Nephron (organoid): ENCODE results near the gene PAX8.

Experiments
- H3K27ac Mint-ChIP-seq, 3 experiments: 2 replicates each; pipeline ENCODE4 v1.8.0; 2020; ENCODE audit warnings: mixed read lengths in 3 of 3, mild to moderate bottlenecking in 2 of 3, moderate library complexity in 1 of 3
- H3K27me3 Mint-ChIP-seq: 2 replicates; pipeline ENCODE4 v1.8.0; 2021; ENCODE audit warnings: low read depth, mild to moderate bottlenecking, moderate library complexity, mixed read lengths
- H3K36me3 Mint-ChIP-seq: 2 replicates; pipeline ENCODE4 v1.8.0; 2020; ENCODE audit warnings: low read depth, mixed read lengths
- H3K4me1 Mint-ChIP-seq: 2 replicates; pipeline ENCODE4 v1.8.0; 2020; ENCODE audit warnings: mixed read lengths
- H3K4me3 Mint-ChIP-seq, 3 experiments: 2 replicates each; pipeline ENCODE4 v1.8.0; 2020; ENCODE audit warnings: mild to moderate bottlenecking in 3 of 3, mixed read lengths in 3 of 3, moderate library complexity in 2 of 3
- H3K9me3 Mint-ChIP-seq: 2 replicates; pipeline ENCODE4 v1.8.0; 2020; ENCODE audit warnings: mixed read lengths
- CTCF ChIP-seq, 3 experiments: fragments of 200-600 bp; sonication (generic); IDR thresholded peaks; one replicate each; pipeline ENCODE4 v1.5.0; 2021; ENCODE audit warnings: antibody characterized with exemption in 3 of 3; ENCODE audit not compliant: unreplicated experiment in 3 of 3

PAX8 gene

GRCh38 chr2:113255140-113256070 lies 23.3 kb downstream of the PAX8 start:
- H3K9me3 Mint-ChIP-seq: no peaks in the 10 kb centered on the region
- peaks cover 21% of the 10 kb centered on the region for H3K4me1 Mint-ChIP-seq
- H3K4me3 Mint-ChIP-seq: no peak overlapping the region
- H3K27ac Mint-ChIP-seq: no peak overlapping the region
- TF ChIP-seq CTCF (IDR thresholded peaks at IDR 0.05; ENCODE audit: unreplicated experiment in 3 of 3): no peak
- peaks cover 39% of the 10 kb centered on the region for H3K36me3 Mint-ChIP-seq
- H3K27me3 Mint-ChIP-seq: peaks cover 21% of the 10 kb centered on the region

- Mint-ChIP-seq H3K4me3 (no peak overlapping the region), H3K27me3 (peaks cover 30% of the 10 kb centered on the region), H3K4me1 (peaks cover 17% of the 10 kb centered on the region), H3K36me3 (peaks cover 36% of the 10 kb centered on the region), H3K9me3 (no peaks in the 10 kb centered on the region), H3K27ac (peak overlapping the region in 1 of 3 experiments; percentile 24)
- TF ChIP-seq CTCF (IDR thresholded peaks at IDR 0.05; ENCODE audit: unreplicated experiment in 3 of 3): no peak
Measured at GRCh38 chr2:113253453-113253852, 25.3 kb downstream of the PAX8 start.

- TF ChIP-seq CTCF (IDR thresholded peaks at IDR 0.05; ENCODE audit: unreplicated experiment in 3 of 3): no peak
- H3K4me1 Mint-ChIP-seq: peaks cover 7% of the 10 kb centered on the region
- peaks cover 32% of the 10 kb centered on the region for H3K27me3 Mint-ChIP-seq
- H3K4me3 Mint-ChIP-seq: no peak overlapping the region
- H3K36me3 Mint-ChIP-seq: peaks cover 40% of the 10 kb centered on the region
- H3K9me3 Mint-ChIP-seq: no peaks in the 10 kb centered on the region
- no peak overlapping the region for H3K27ac Mint-ChIP-seq
Measured at GRCh38 chr2:113252047-113252590, 26.6 kb downstream of the PAX8 start.

GRCh38 chr2:113251118-113251517 lies 27.6 kb downstream of the PAX8 start:
- peak overlapping the region in 2 of 3 experiments; percentile 48 to 52 for H3K27ac Mint-ChIP-seq
- TF ChIP-seq CTCF (IDR thresholded peaks at IDR 0.05; ENCODE audit: unreplicated experiment in 3 of 3): no peak
- H3K27me3 Mint-ChIP-seq: peaks cover 33% of the 10 kb centered on the region
- peaks cover 44% of the 10 kb centered on the region for H3K36me3 Mint-ChIP-seq
- no peak overlapping the region for H3K4me3 Mint-ChIP-seq
- H3K4me1 Mint-ChIP-seq: peaks cover 7% of the 10 kb centered on the region
- no peaks in the 10 kb centered on the region for H3K9me3 Mint-ChIP-seq

GRCh38 chr2:113248997-113249770 lies 29.5 kb downstream of the PAX8 start:
- peaks cover 15% of the 10 kb centered on the region for H3K4me1 Mint-ChIP-seq
- peaks cover 26% of the 10 kb centered on the region for H3K27me3 Mint-ChIP-seq
- TF ChIP-seq CTCF (IDR thresholded peaks at IDR 0.05; ENCODE audit: unreplicated experiment in 3 of 3): peak; percentile 81 to 90 (median 88)
- H3K9me3 Mint-ChIP-seq: no peaks in the 10 kb centered on the region
- peak overlapping the region; percentile 19 to 50 (median 20) for H3K27ac Mint-ChIP-seq
- H3K36me3 Mint-ChIP-seq: peaks cover 41% of the 10 kb centered on the region
- H3K4me3 Mint-ChIP-seq: no peak overlapping the region
